ENCODE results near the gene POMC. TPM values are rescaled to one million over a fixed set of nuclear protein-coding genes. Genes with fewer than 3 reads are reported as not detected.
A peak's percentile ranks its signal among the peaks of the same experiment; 100 is the strongest.

Gene POMC
- total and polyA plus RNA-seq, 2 of the 8 experiments (the other 6 are each of a cell fraction or from before 2014, with no cell fraction given), result 1.7 to 4.7 TPM

GRCh38 chr2:25160376-25160775 is 8.0 kb downstream of the POMC start:
- no peaks in the 10 kb centered on the region for H4K20me1 ChIP-seq (replicated peaks in 1 of 2; ENCODE audit: control insufficient read depth in 1 of 2, insufficient read depth in 2 of 2, low read length in 2 of 2)
- H3K27me3 ChIP-seq (replicated peaks in 1 of 4; ENCODE audit: control insufficient read depth in 3 of 4, extremely low read depth in 1 of 4, insufficient read depth in 3 of 4, low read length in 3 of 4), result 0 out of 7 replicates have a peak, but pooled peaks cover 0 to under 1% (median 0%) of the 10 kb centered on the region in 4 experiments
- DNase-seq (ENCODE audit: low read depth in 1 of 2, low spot score in 2 of 2) (no peak), FAIRE-seq (no peak)
- no peak for TF ChIP-seq CBX5 (IDR thresholded peaks at IDR 0.05; ENCODE audit: low read depth, low read length)
- no peak for TF ChIP-seq SRF (IDR thresholded peaks at IDR 0.05; ENCODE audit: low read depth, low read length)
- no peak for TF ChIP-seq POLR2A (IDR thresholded peaks at IDR 0.05; ENCODE audit: control extremely low read depth in 1 of 2, low read depth in 2 of 2, low read length in 2 of 2)
- no peak for TF ChIP-seq SAP30 (IDR thresholded peaks at IDR 0.05; ENCODE audit: insufficient read depth, insufficient replicate concordance, low read length)
- no peak for TF ChIP-seq CEBPB (IDR thresholded peaks at IDR 0.05; ENCODE audit: low read depth, low read length)
- TF ChIP-seq HDAC6 (IDR thresholded peaks at IDR 0.05; ENCODE audit: low read depth, low read length), result no peak
- TF ChIP-seq BCL11A (IDR thresholded peaks at IDR 0.05; ENCODE audit: low read depth in 2 of 2, low read length in 2 of 2), result no peak
- TF ChIP-seq SP4 (IDR thresholded peaks at IDR 0.05; ENCODE audit: low read length), result no peak
- no peaks in the 10 kb centered on the region for H3K23me2 ChIP-seq (ENCODE audit: low read depth, low read length)
- H3K4me2 ChIP-seq (ENCODE audit: insufficient read depth in 1 of 2, low read depth in 2 of 2, low read length in 2 of 2), result no peak overlapping the region
- POLR2A ChIA-PET (ENCODE audit: partially characterized antibody), result no interaction called here
- peak overlapping the region; percentile 9; the same call in 1 of the 2 replicates for H2BK20ac ChIP-seq (ENCODE audit: low read length)
- H3K18ac ChIP-seq (ENCODE audit: extremely low read depth, low read length), result no peak overlapping the region
- H2BK12ac ChIP-seq (ENCODE audit: low read depth, low read length), result no peak overlapping the region
- H4K91ac ChIP-seq (replicated peaks; ENCODE audit: insufficient read length, low read length), result no peak overlapping the region
- no peak overlapping the region for H4K8ac ChIP-seq (ENCODE audit: extremely low read depth, insufficient read depth, low read length)
- peak overlapping the region; percentile 36; the same call in 1 of the 2 replicates for H2BK15ac ChIP-seq (ENCODE audit: low read length)
- H3K9ac ChIP-seq (replicated peaks in 1 of 4; ENCODE audit: extremely low read depth in 1 of 4, low read depth in 3 of 4, low read length in 3 of 4), result no peak overlapping the region
- no peak overlapping the region for H3K23ac ChIP-seq (ENCODE audit: insufficient read length)
- no peaks in the 10 kb centered on the region; the same call in 1 of the 2 replicates for H3K79me1 ChIP-seq (ENCODE audit: low read depth, low read length)
- H3K14ac ChIP-seq (ENCODE audit: insufficient read length), result no peak overlapping the region
- WGBS, 2 experiments (ENCODE audit: extremely low coverage in 1 of 2, insufficient coverage in 1 of 2, insufficient read length in 1 of 2, insufficient replicate concordance in 2 of 2, low coverage in 1 of 2, low lambda C conversion rate in 2 of 2, missing lambda C conversion rate in 1 of 2), result 91% methylated on average over 10 of the region's 10 CpGs; no CpG with 5 or more reads in 1 of the 2 experiments
- no peak overlapping the region for H3K4me3 ChIP-seq (ENCODE audit: extremely low read depth in 1 of 4, insufficient read depth in 2 of 4, low read depth in 3 of 4, low read length in 4 of 4)
- peak overlapping the region; percentile 9; the same call in 1 of the 2 replicates for H2BK5ac ChIP-seq (ENCODE audit: low read depth, low read length)
- no peaks in the 10 kb centered on the region for H3K36me3 ChIP-seq (ENCODE audit: control insufficient read depth in 2 of 4, insufficient read depth in 4 of 4, low read length in 3 of 4)
- H3K4ac ChIP-seq (replicated peaks; ENCODE audit: insufficient read length, low read depth, low read length), result no peak overlapping the region
- peaks cover 0 to 11% (median 0%) of the 10 kb centered on the region in 4 experiments; a peak in 3 of 7 replicates for H3K4me1 ChIP-seq (replicated peaks in 1 of 4; ENCODE audit: control insufficient read depth in 3 of 4, insufficient read depth in 4 of 4, low read length in 3 of 4)
- H3K27ac ChIP-seq (ENCODE audit: low read depth, low read length), result no peak overlapping the region
- no peak overlapping the region for H2AFZ ChIP-seq (ENCODE audit: low read length)
- H3K79me2 ChIP-seq (ENCODE audit: control insufficient read depth in 1 of 2, insufficient read depth in 2 of 2, low read length in 2 of 2), result no peaks in the 10 kb centered on the region
- H2AK5ac ChIP-seq (ENCODE audit: low read depth, low read length), result no peak overlapping the region
- no peak overlapping the region for H2BK120ac ChIP-seq (replicated peaks; ENCODE audit: low read depth, low read length)
- no peak overlapping the region for H4K5ac ChIP-seq (ENCODE audit: insufficient read length, low read depth, low read length)
- CTCF ChIA-PET (ENCODE audit: partially characterized antibody), result interaction anchor here (1.0 to 1.5 kb wide), 5 partner anchors 13 to 185 kb away, joined by 3 to 4 read pairs (median 4); no protein-coding TSS in a partner anchor
- H3K56ac ChIP-seq (replicated peaks; ENCODE audit: insufficient read length, low read depth, low read length), result no peak overlapping the region
- H3K9me3 ChIP-seq (ENCODE audit: insufficient read depth in 2 of 2, low read depth in 1 of 2, low read length in 1 of 2), result no peaks in the 10 kb centered on the region
